Heart right ventricle (tissue), 16 donors: ENCODE measurements around the gene EIF5. TPM values are rescaled to one million over a fixed set of nuclear protein-coding genes. Genes with fewer than 3 reads are reported as not detected.

Source experiments
- ATAC-seq, 8 donors: fragments of 200-7000 bp; cut with Tn5 transposase; one replicate each; pipeline ENCODE4 v1.9.1; 2020; ENCODE audit warnings: mild to moderate bottlenecking in 8 of 8, moderate library complexity in 8 of 8, moderate number of reproducible peaks in 1 of 8
- DNase-seq, 2 donors: peaks; one replicate each; pipeline ENCODE4 v3.0.0-alpha.2; 2020
- H3K27ac ChIP-seq, 10 donors: fragments of 200-600 bp; sonication (generic) in 2 of 10; one replicate each; pipeline versions ENCODE4 v1.5.0 to v1.8.0; 2020 to 2022; ENCODE audit warnings: mild to moderate bottlenecking in 3 of 10
- H3K27me3 ChIP-seq, 7 donors: fragments of 200-600 bp; one replicate each; pipeline ENCODE4 v1.8.0; 2021 to 2022; ENCODE audit warnings: mild to moderate bottlenecking in 2 of 7
- H3K36me3 ChIP-seq, 9 donors: fragments of 200-600 bp; sonication (generic) in 1 of 9; one replicate each; pipeline versions ENCODE4 v1.5.0 to v1.8.0; 2020 to 2022; ENCODE audit warnings: mild to moderate bottlenecking in 2 of 9
- H3K4me1 ChIP-seq, 9 donors: fragments of 200-600 bp; sonication (generic) in 1 of 9; one replicate each; pipeline versions ENCODE4 v1.5.0 to v1.8.0; 2020 to 2022; ENCODE audit warnings: mild to moderate bottlenecking in 4 of 9
- H3K4me3 ChIP-seq, 10 donors: fragments of 200-600 bp; sonication (generic) in 2 of 10; one replicate each; pipeline versions ENCODE4 v1.5.0 to v1.8.0; 2020 to 2022; ENCODE audit warnings: mild to moderate bottlenecking in 7 of 10, moderate library complexity in 2 of 10
- H3K9me3 ChIP-seq, 11 donors: fragments of 200-600 bp in 10 of 11; sonication (generic) in 2 of 11; one replicate each; pipeline versions ENCODE4 v1.5.0 to v1.8.0; 2013 to 2022; ENCODE audit warnings: mild to moderate bottlenecking in 2 of 11, control low read depth in 1 of 11, moderate library complexity in 1 of 11
- WGBS, 2 donors: extraction: QIAGEN DNeasy Blood & Tissue Kit; methylation state at CpG; one replicate each; pipeline ENCODE4 v1.1.7; 2013; ENCODE audit warnings: inconsistent platforms in 1 of 2; 5-methylcytosine and 5-hydroxymethylcytosine counted together
- intact Hi-C, 10 donors: fragments of 100-400 bp; cut with DNase I; formaldehyde crosslinking; loops; one replicate each; pipeline versions ENCODE4 v1.11.1 to v1.14.2; 2022
- polyA plus RNA-seq, 2 donors: library from polyadenylated mRNA; stranded (reverse); fragments of 200-250 nt; gene quantifications; one replicate each; pipeline ENCODE4 v1.2.3, GENCODE V29; 2013
- total RNA-seq, 10 donors: library from RNA; stranded (reverse); fragmentation: NEBNext Ultra II Directional in 3 of 10; extraction: Animal tissue kit (Norgen Biotek cat#: 25700) in 3 of 10; gene quantifications; one replicate each; pipeline versions ENCODE4 v1.2.1 to v1.2.4, GENCODE V29; 2021 to 2023
- TF ChIP-seq, protein P1 (sequence below), 9 donors: fragments of 200-600 bp; sonication (generic) in 2 of 9; IDR thresholded peaks; one replicate each; pipeline versions ENCODE4 v1.5.0 to v1.8.0; 2021 to 2022; ENCODE audit warnings: antibody characterized with exemption in 9 of 9, mild to moderate bottlenecking in 5 of 9, moderate library complexity in 1 of 9
- donor health status: Arrhythmogenic right ventricular cardiomyopathy.
- donor health status: ischemic (EF 13 %, LVEDD 7.1; RV severe dilation, severe dysfunction).
- donor health status: healthy with polysubstance abuse.
- donor health status: DM: no; HTN: yes; CAD: no.
- donor health status: DM: no; HTN: no; CAD: no.
- donor health status: ischemic (EF 25% LVEDD 6.9; RV normal size, moderate dysfunction).
- donor health status: ischemic (EF 25% LVEDD 5.7; RV mildly dilated, moderate dysfunction).
- donor health status: healthy.
- donor health status: DM: yes; HTN: yes; CAD: no.
- donor health status: Ischemic cardiomyopathy.
- donor health status: ischemic (EF 35%, LVEDD 5.7; RV mildly dilated, moderate dysfunction).
- donor health status: nonischemic (EF 11% LVEDD 7.7; RV severe dilation, severe dysfunction).
- donor health status: DM: yes; HTN: yes; CAD: no.
- donor health status: PGD.
- donor health status: ischemic (EF 29% LVEDD 5.4; RV normal size, mild dysfunction).
- donor health status: nonischemic (EF 23%, LVEDD 6.1; RV moderate dilation, normal function).

The EIF5 gene
- total and polyA plus RNA-seq, 12 donors = 56.7 to 323 (median 230) TPM

- Histone ChIP-seq H3K4me3 (no peak overlapping the region), H3K4me1 (no peaks in the 10 kb centered on the region), H3K9me3 (peaks cover 0 to 11% (median 0%) of the 10 kb centered on the region in 11 donors), H3K27me3 (peaks cover 0 to 3% (median 0%) of the 10 kb centered on the region in 7 donors), H3K27ac (no peak overlapping the region), H3K36me3 (no peaks in the 10 kb centered on the region)
- TF ChIP-seq, protein P1, sequence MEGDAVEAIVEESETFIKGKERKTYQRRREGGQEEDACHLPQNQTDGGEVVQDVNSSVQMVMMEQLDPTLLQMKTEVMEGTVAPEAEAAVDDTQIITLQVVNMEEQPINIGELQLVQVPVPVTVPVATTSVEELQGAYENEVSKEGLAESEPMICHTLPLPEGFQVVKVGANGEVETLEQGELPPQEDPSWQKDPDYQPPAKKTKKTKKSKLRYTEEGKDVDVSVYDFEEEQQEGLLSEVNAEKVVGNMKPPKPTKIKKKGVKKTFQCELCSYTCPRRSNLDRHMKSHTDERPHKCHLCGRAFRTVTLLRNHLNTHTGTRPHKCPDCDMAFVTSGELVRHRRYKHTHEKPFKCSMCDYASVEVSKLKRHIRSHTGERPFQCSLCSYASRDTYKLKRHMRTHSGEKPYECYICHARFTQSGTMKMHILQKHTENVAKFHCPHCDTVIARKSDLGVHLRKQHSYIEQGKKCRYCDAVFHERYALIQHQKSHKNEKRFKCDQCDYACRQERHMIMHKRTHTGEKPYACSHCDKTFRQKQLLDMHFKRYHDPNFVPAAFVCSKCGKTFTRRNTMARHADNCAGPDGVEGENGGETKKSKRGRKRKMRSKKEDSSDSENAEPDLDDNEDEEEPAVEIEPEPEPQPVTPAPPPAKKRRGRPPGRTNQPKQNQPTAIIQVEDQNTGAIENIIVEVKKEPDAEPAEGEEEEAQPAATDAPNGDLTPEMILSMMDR (IDR thresholded peaks at IDR 0.05) = no peak
- 86 to 92% methylated on average over 1 of the region's 1 CpG for WGBS, 2 donors
- intact Hi-C loops = no loop called here
- ATAC-seq (no peak), DNase-seq (no peak)
Measured at GRCh38 chr14:103302966-103303365, 31.1 kb upstream of the EIF5 start.

- 41 to 58% methylated on average over 2 of the region's 2 CpGs for WGBS, 2 donors
- H3K4me1 ChIP-seq = no peaks in the 10 kb centered on the region
- no peaks in the 10 kb centered on the region for H3K36me3 ChIP-seq
- peaks cover 0 to 3% (median 0%) of the 10 kb centered on the region in 7 donors for H3K27me3 ChIP-seq
- TF ChIP-seq, protein P1 (IDR thresholded peaks at IDR 0.05) = no peak
- ATAC-seq = no peak
- intact Hi-C loops = no loop called here
- no peak overlapping the region for H3K4me3 ChIP-seq
- H3K9me3 ChIP-seq = peaks cover 0 to 11% (median 0%) of the 10 kb centered on the region in 11 donors
- H3K27ac ChIP-seq = no peak overlapping the region
- no peak for DNase-seq
Measured at GRCh38 chr14:103304706-103305105, 29.3 kb upstream of the EIF5 start.

- intact Hi-C loops = no loop called here
- TF ChIP-seq, protein P1 (IDR thresholded peaks at IDR 0.05) = no peak
- 81% methylated on average over 10 of the region's 10 CpGs for whole genome bisulfite sequencing, 2 donors
- ATAC-seq (no peak), DNase-seq (no peak)
- Histone ChIP-seq H3K36me3 (no peaks in the 10 kb centered on the region), H3K27ac (no peak overlapping the region), H3K4me3 (no peak overlapping the region), H3K4me1 (no peaks in the 10 kb centered on the region), H3K27me3 (no peaks in the 10 kb centered on the region), H3K9me3 (peaks cover 0 to 11% (median 0%) of the 10 kb centered on the region in 11 donors)
Measured at GRCh38 chr14:103308717-103309616, 25.1 kb upstream of the EIF5 start.

DNA sequence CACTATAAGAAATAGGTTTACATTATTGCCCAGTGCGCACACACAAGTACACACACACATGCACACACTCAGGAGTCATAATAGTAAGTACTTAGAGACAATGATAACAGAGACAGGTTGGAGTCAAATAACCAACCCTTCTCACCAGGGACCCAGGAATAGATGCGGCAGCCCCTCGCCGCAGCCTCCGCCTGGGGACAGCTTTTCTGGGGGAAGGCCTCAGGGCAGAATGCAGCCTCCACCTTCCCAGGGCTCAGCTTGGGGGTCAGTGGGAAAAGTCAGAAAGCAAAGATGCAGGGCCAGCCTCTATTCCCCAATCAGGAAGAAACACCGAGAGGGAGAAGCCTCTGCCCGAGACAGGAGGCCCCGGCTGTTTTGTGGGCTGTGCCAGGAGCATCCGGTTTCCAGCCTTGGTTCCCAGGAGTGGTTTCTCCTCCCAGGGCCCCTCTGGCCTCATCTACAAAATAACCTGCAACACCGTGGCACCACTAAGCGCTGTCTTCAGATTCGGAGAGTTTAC, 23.4 kb upstream of the EIF5 start:
- ATAC-seq (no peak), DNase-seq (no peak)
- H3K27me3 ChIP-seq = no peaks in the 10 kb centered on the region
- no peaks in the 10 kb centered on the region for H3K36me3 ChIP-seq
- no peak overlapping the region for H3K4me3 ChIP-seq
- TF ChIP-seq, protein P1 (IDR thresholded peaks at IDR 0.05) = no peak
- intact Hi-C loops = no loop called here
- WGBS, 2 donors = 87 to 90% methylated on average over 12 of the region's 12 CpGs
- no peak overlapping the region for H3K27ac ChIP-seq
- H3K9me3 ChIP-seq = peaks cover 0 to 11% (median 0%) of the 10 kb centered on the region in 11 donors
- H3K4me1 ChIP-seq = peaks cover 0 to 14% (median 0%) of the 10 kb centered on the region in 9 donors
